Type B pancreatic cell (in vitro differentiated cells): ENCODE data around the gene USP17L22. TPM values are rescaled to one million over a fixed set of nuclear protein-coding genes. Genes with fewer than 3 reads are reported as not detected.

Source experiments
- total RNA-seq: library from RNA; stranded (reverse); gene quantifications from 2 replicates; pipeline ENCODE4 v1.2.1, GENCODE V29; 2021; ENCODE audit warnings: low replicate concordance

USP17L22 gene
- total RNA-seq, 1 donor from 2014 or later: not detected

Other genes starting within 250 kb of the USP17L22 start
- not detected in 2 replicates for gene FAM90A26, start 97.2 kb upstream of the USP17L22 start, total RNA-seq
- not detected in 2 replicates for gene USP17L10, start 57.0 kb upstream of the USP17L22 start, total RNA-seq
- not detected in 2 replicates for gene USP17L11, start 52.2 kb upstream of the USP17L22 start, total RNA-seq
- not detected in 2 replicates for gene USP17L12, start 47.5 kb upstream of the USP17L22 start, total RNA-seq
- gene USP17L13, start 42.7 kb upstream of the USP17L22 start, total RNA-seq: not detected in 2 replicates
- gene USP17L15, start 33.2 kb upstream of the USP17L22 start, total RNA-seq: not detected in 2 replicates
- not detected in 2 replicates for gene USP17L17, start 23.7 kb upstream of the USP17L22 start, total RNA-seq
- not detected in 2 replicates for gene USP17L18, start 19.0 kb upstream of the USP17L22 start, total RNA-seq
- gene USP17L19, start 14.2 kb upstream of the USP17L22 start, total RNA-seq: not detected in 2 replicates
- gene USP17L20, start 9.5 kb upstream of the USP17L22 start, total RNA-seq: not detected in 2 replicates
- gene USP17L21, start 4.7 kb upstream of the USP17L22 start, total RNA-seq: not detected in 2 replicates
- gene USP17L24, start 57.5 kb downstream of the USP17L22 start, total RNA-seq: not detected in 2 replicates
- not detected in 2 replicates for gene USP17L25, start 62.3 kb downstream of the USP17L22 start, total RNA-seq
- gene USP17L26, start 67.0 kb downstream of the USP17L22 start, total RNA-seq: not detected in 2 replicates
- gene USP17L5, start 71.8 kb downstream of the USP17L22 start, total RNA-seq: not detected in 2 replicates
- gene USP17L27, start 76.5 kb downstream of the USP17L22 start, total RNA-seq: not detected in 2 replicates
- not detected in 2 replicates for gene USP17L28, start 81.3 kb downstream of the USP17L22 start, total RNA-seq
- gene USP17L29, start 86.0 kb downstream of the USP17L22 start, total RNA-seq: not detected in 2 replicates
- gene USP17L30, start 95.5 kb downstream of the USP17L22 start, total RNA-seq: not detected in 2 replicates
- gene DEFB131A, start 176.8 kb downstream of the USP17L22 start, total RNA-seq: not detected in 2 replicates